HCT116 (cell line): Measurements from ENCODE around the gene YWHAQ.

Source experiments
- CBX3 ChIP-seq: IDR thresholded peaks from 2 replicates; pipeline ENCODE4 v1.6.1; 2012; ENCODE audit warnings: low read depth
- CEBPB ChIP-seq: IDR thresholded peaks from 2 replicates; pipeline ENCODE4 v1.6.1; 2012; ENCODE audit warnings: low read depth
- EZH2 ChIP-seq: fragments of 200-600 bp; sonication (generic); IDR thresholded peaks from 2 replicates; pipeline ENCODE4 v1.6.1; 2017; ENCODE audit warnings: antibody characterized with exemption, mixed run types
- EZH2phosphoT487 ChIP-seq: fragments of 200-600 bp; IDR thresholded peaks from 2 replicates; pipeline ENCODE4 v1.6.1; 2018; ENCODE audit warnings: antibody characterized with exemption, borderline replicate concordance
- POLR2A ChIP-seq: IDR thresholded peaks from 2 replicates; pipeline ENCODE4 v1.7.0; 2011; ENCODE audit warnings: borderline replicate concordance; ENCODE audit not compliant: insufficient read depth, insufficient read length; ENCODE audit errors: extremely low read depth
- POLR2AphosphoS5 ChIP-seq: IDR thresholded peaks from 2 replicates; pipeline ENCODE4 v1.6.1; 2011; ENCODE audit warnings: mild to moderate bottlenecking, low read depth, low read length, moderate library complexity
- RAD21 ChIP-seq: IDR thresholded peaks from 2 replicates; pipeline ENCODE4 v1.6.1; 2012; ENCODE audit warnings: low read depth, mild to moderate bottlenecking
- SIN3A ChIP-seq: IDR thresholded peaks from 2 replicates; pipeline ENCODE4 v1.6.1; 2012; ENCODE audit warnings: low read depth
- YY1 ChIP-seq: IDR thresholded peaks from 2 replicates; pipeline ENCODE4 v1.6.1; 2011; ENCODE audit warnings: low read length, low read depth, moderate library complexity, mild to moderate bottlenecking; ENCODE audit not compliant: insufficient replicate concordance; ENCODE audit errors: extremely low read depth
- ZNF274 ChIP-seq: fragments of 200-500 bp; sonication (Bioruptor generic); IDR thresholded peaks from 2 replicates; pipeline ENCODE4 v1.6.1; 2014; ENCODE audit warnings: mild to moderate bottlenecking, low read depth, low read length, inconsistent platforms
- TF ChIP-seq, protein P1 (sequence below): IDR thresholded peaks from 2 replicates; pipeline ENCODE4 v1.6.1; 2012
- TF ChIP-seq, protein P2 (sequence below), 3 experiments: fragments of 200-600 bp in 1 of 3; sonication (generic) in 1 of 3; IDR thresholded peaks in 2 of 3; conservative IDR thresholded peaks in 1 of 3; 2 replicates each; pipeline ENCODE4 v1.5.1; 2012 to 2017; ENCODE audit warnings: low read depth in 2 of 3, low read length in 2 of 3, antibody characterized with exemption in 1 of 3, borderline replicate concordance in 1 of 3, control low read depth in 1 of 3, mild to moderate bottlenecking in 1 of 3, mixed read lengths in 1 of 3, mixed run types in 1 of 3, moderate library complexity in 1 of 3; ENCODE audit not compliant: insufficient read depth in 1 of 3
- TF ChIP-seq, protein P3 (sequence below): IDR thresholded peaks from 2 replicates; pipeline ENCODE4 v1.6.1; 2012; ENCODE audit warnings: low read depth

DNA sequence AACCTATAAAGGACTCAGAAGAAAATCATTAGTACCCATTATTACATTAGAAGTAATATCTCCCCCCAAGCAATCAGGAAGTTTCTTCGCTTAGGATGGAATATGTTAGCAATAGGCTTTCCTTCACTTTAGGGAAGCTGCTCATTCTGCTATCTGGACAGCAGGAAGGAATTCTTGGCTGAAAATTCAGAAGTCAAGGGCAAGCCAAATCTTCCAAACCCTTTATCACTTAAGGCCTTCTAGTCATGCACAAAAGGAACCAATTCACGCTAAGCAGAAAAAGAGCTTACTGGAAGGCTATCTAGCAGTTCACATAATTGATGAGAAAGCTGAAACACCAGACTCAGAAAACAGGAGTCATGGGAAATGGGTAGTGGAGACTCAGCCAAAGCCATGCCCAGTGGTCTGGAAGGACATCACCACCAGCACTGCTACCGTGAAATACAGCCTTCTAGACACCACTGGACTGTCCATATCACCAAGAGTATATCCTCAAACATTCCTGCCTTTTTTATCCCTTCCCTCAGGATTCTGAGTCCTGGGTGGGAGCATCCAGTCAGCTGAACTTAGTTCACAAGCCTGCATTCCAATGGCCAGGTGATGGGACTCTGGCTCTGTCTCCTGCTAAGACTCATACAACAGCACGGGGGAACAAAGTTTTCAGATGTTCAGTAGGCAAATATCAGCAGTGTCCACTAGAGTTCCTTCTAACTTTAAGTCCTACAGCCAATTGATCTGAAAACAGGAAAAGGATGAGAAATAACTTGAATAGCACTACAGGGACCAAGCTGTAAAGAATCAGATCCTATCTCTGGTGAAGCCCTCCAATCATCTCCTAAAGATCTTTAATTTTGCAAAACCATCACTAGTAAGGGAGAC lies 60.4 kb downstream of the YWHAQ start:
- TF ChIP-seq YY1 (no peak), ZNF274 (no peak), POLR2A (no peak), EZH2 (no peak), CEBPB (no peak), SIN3A (no peak), RAD21 (0 out of 2 replicates have a peak, but pooled peaks have one; percentile 31), POLR2AphosphoS5 (no peak), CBX3 (no peak), EZH2phosphoT487 (no peak)
- TF ChIP-seq, protein P1, sequence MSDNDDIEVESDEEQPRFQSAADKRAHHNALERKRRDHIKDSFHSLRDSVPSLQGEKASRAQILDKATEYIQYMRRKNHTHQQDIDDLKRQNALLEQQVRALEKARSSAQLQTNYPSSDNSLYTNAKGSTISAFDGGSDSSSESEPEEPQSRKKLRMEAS, result no peak
- TF ChIP-seq, protein P2, sequence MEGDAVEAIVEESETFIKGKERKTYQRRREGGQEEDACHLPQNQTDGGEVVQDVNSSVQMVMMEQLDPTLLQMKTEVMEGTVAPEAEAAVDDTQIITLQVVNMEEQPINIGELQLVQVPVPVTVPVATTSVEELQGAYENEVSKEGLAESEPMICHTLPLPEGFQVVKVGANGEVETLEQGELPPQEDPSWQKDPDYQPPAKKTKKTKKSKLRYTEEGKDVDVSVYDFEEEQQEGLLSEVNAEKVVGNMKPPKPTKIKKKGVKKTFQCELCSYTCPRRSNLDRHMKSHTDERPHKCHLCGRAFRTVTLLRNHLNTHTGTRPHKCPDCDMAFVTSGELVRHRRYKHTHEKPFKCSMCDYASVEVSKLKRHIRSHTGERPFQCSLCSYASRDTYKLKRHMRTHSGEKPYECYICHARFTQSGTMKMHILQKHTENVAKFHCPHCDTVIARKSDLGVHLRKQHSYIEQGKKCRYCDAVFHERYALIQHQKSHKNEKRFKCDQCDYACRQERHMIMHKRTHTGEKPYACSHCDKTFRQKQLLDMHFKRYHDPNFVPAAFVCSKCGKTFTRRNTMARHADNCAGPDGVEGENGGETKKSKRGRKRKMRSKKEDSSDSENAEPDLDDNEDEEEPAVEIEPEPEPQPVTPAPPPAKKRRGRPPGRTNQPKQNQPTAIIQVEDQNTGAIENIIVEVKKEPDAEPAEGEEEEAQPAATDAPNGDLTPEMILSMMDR (IDR thresholded peaks at IDR 0.05 in 2 of 3, conservative IDR thresholded peaks at IDR 0.05 in 1 of 3; ENCODE audit: borderline replicate concordance in 1 of 3, insufficient read depth in 1 of 3, low read depth in 2 of 3, low read length in 2 of 3), result no peak
- TF ChIP-seq, protein P3, sequence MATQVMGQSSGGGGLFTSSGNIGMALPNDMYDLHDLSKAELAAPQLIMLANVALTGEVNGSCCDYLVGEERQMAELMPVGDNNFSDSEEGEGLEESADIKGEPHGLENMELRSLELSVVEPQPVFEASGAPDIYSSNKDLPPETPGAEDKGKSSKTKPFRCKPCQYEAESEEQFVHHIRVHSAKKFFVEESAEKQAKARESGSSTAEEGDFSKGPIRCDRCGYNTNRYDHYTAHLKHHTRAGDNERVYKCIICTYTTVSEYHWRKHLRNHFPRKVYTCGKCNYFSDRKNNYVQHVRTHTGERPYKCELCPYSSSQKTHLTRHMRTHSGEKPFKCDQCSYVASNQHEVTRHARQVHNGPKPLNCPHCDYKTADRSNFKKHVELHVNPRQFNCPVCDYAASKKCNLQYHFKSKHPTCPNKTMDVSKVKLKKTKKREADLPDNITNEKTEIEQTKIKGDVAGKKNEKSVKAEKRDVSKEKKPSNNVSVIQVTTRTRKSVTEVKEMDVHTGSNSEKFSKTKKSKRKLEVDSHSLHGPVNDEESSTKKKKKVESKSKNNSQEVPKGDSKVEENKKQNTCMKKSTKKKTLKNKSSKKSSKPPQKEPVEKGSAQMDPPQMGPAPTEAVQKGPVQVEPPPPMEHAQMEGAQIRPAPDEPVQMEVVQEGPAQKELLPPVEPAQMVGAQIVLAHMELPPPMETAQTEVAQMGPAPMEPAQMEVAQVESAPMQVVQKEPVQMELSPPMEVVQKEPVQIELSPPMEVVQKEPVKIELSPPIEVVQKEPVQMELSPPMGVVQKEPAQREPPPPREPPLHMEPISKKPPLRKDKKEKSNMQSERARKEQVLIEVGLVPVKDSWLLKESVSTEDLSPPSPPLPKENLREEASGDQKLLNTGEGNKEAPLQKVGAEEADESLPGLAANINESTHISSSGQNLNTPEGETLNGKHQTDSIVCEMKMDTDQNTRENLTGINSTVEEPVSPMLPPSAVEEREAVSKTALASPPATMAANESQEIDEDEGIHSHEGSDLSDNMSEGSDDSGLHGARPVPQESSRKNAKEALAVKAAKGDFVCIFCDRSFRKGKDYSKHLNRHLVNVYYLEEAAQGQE, result no peak
